Medulla oblongata (tissue), 1 donor: ENCODE results near the gene WNT7B.
"Not testable (repeated sequence)": the region's sequence is repeated elsewhere in the genome, so short reads cannot be mapped to it uniquely, and the experiment has no call there.

Source experiments
- DNase-seq: peaks from one replicate; pipeline ENCODE4 v3.0.0-alpha.2; 2015; ENCODE audit errors: extremely low spot score

WNT7B gene

GRCh38 chr22:46008291-46008690 lies 31.3 kb upstream of the WNT7B start:
- DNase-seq: no peak

GRCh38 chr22:46007848-46008261 lies 30.9 kb upstream of the WNT7B start:
- peak; percentile 52 for DNase-seq

GRCh38 chr22:46007003-46007847 lies 30.3 kb upstream of the WNT7B start:
- peak; percentile 41 for DNase-seq

GRCh38 chr22:46006379-46007002 lies 29.5 kb upstream of the WNT7B start:
- DNase-seq: peak; percentile 96

GRCh38 chr22:46005116-46005705 lies 28.2 kb upstream of the WNT7B start:
- not testable (repeated sequence) for DNase-seq

- DNase-seq: no peak
These were observed 27.3 kb upstream of the WNT7B start for GRCh38 chr22:46004105-46004866.

- no peak for DNase-seq
These were observed 26.5 kb upstream of the WNT7B start for GRCh38 chr22:46003271-46004091.

GRCh38 chr22:46002757-46003270 lies 25.9 kb upstream of the WNT7B start:
- no peak for DNase-seq

GRCh38 chr22:46001426-46002106 lies 24.6 kb upstream of the WNT7B start:
- DNase-seq: no peak

- DNase-seq: no peak
These were observed 24.1 kb upstream of the WNT7B start for GRCh38 chr22:46001046-46001425.

- no peak for DNase-seq
These were observed 23.4 kb upstream of the WNT7B start for GRCh38 chr22:46000081-46001027.

- no peak for DNase-seq
These were observed 22.5 kb upstream of the WNT7B start for GRCh38 chr22:45999379-45999971.

GRCh38 chr22:45998638-45999378 lies 21.8 kb upstream of the WNT7B start:
- DNase-seq: no peak

GRCh38 chr22:45997777-45998637 lies 21.0 kb upstream of the WNT7B start:
- no peak for DNase-seq

- peak; percentile 92 for DNase-seq
These were observed 20.3 kb upstream of the WNT7B start for GRCh38 chr22:45997077-45997776.

- DNase-seq: peak; percentile 64
These were observed 19.5 kb upstream of the WNT7B start for GRCh38 chr22:45996241-45997076.
